Measurements from ENCODE around the gene UGT1A5. TPM values are rescaled to one million over a fixed set of nuclear protein-coding genes. Genes with fewer than 3 reads are reported as not detected.

The UGT1A5 gene
- not detected in 2 replicates for total RNA-seq

DNA sequence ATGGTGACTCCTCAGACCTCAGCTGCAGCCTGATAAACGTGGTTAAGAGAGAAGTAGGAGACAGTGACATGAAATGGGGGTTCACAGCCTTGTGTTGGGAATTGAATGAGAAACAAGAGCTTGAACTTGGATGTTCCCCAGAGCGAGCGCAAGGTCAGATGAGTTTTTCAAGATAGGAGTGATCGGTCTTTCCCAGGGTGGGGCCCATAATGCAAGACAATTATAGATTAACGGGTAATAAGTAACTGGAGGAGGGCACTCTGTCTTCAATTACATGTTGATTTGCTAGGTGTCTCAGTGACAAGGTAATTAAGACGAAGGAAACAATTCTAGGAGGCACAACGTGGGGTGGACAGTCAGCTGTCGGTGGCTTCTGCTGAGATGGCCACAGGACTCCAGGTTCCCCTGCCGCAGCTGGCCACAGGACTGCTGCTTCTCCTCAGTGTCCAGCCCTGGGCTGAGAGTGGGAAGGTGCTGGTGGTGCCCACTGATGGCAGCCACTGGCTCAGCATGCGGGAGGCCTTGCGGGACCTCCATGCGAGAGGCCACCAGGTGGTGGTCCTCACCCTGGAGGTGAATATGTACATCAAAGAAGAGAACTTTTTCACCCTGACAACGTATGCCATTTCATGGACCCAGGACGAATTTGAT, at the start of gene UGT1A5:
Gene UGT1A5, plus strand, starts transcription at position 297 of the 651 bp plus-strand sequence. Its CDS starts 85 bp downstream, at position 382.
- intact Hi-C loops (cut with micrococcal nuclease) = no loop called here

GRCh38 chr2:233663911-233664310, 48.8 kb upstream of the UGT1A5 start:
- intact Hi-C loops (cut with micrococcal nuclease) = no loop called here

- intact Hi-C loops (cut with micrococcal nuclease) = no loop called here
Observed at GRCh38 chr2:233668605-233669260, 44.0 kb upstream of the UGT1A5 start.

- intact Hi-C loops (cut with micrococcal nuclease) = no loop called here
Observed at GRCh38 chr2:233671290-233672161, 41.2 kb upstream of the UGT1A5 start, which contains the start of gene UGT1A9. UGT1A9 (plus strand) TSS chr2:233671898; CDS start chr2:233671935, 37 bp downstream.

- intact Hi-C loops (cut with micrococcal nuclease) = no loop called here
Observed at GRCh38 chr2:233672886-233673285, 39.8 kb upstream of the UGT1A5 start.

DNA sequence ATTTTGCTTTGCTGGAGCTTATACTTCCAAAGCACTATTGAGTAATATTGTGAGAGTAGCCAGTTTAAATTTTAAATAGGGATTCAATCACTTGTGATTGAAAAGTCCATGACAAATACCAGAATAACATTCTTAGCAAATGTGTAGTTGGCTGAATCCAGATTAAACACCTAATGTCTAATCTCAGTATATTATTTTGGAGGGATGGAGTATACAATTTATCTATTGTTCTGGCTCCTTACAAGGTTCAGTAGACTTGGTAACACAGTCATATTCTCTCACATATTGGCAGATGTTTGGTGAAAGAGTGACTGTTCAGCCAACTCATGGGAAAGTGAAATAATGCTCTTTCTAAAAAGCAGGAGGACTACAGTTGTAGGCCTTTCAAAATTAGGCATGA, 38.8 kb upstream of the UGT1A5 start:
- intact Hi-C loops (cut with micrococcal nuclease) = no loop called here

DNA sequence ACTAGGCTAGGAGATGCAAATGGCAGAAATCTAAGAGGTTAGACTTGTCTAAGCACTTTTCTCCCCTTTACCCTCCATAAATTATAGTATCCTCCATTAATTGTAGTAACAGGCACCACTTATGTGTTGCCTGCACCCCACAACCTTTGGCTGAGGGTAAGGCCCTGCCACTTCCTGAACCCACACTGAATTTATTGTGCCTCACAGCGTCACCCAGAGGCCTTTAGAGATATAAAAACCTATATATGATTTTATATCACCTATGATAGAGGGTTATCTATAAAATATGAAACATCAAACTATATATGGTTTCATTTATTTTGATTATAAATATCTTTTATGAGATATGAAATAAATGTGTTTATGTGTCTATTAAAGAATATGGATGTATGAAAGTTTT, 38.4 kb upstream of the UGT1A5 start:
- intact Hi-C loops (cut with micrococcal nuclease) = no loop called here

DNA sequence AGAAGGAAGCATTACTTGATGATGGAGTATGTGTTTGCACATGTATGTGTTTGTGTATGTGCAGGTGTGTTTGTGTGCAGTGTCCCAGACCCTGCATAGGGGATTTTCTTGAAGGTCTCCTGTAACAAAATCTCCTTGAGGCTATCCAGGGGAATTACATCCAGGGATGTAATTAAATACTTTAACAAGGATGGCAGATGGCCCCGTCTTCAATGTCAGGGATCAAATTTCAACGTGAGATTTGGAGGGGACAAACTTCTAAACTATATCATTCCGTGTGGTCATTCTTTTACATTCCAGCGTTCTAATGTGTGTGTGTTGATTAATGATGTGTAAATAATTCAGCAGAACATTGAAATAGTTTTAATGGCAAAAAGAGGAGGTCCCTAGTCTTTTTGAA, 37.7 kb upstream of the UGT1A5 start:
- intact Hi-C loops (cut with micrococcal nuclease) = no loop called here

- intact Hi-C loops (cut with micrococcal nuclease) = no loop called here
Observed at GRCh38 chr2:233676046-233676445, 36.7 kb upstream of the UGT1A5 start.

GRCh38 chr2:233679196-233679595, 33.5 kb upstream of the UGT1A5 start:
- intact Hi-C loops (cut with micrococcal nuclease) = no loop called here

- intact Hi-C loops (cut with micrococcal nuclease) = no loop called here
Observed at GRCh38 chr2:233680361-233681045, 32.2 kb upstream of the UGT1A5 start.

- intact Hi-C loops (cut with micrococcal nuclease) = no loop called here
Observed at GRCh38 chr2:233681521-233682099, 31.1 kb upstream of the UGT1A5 start, which contains the start of gene UGT1A7. UGT1A7 (plus strand) TSS chr2:233681901; CDS start chr2:233681938, 37 bp downstream.

GRCh38 chr2:233684640-233685039, 28.1 kb upstream of the UGT1A5 start:
- intact Hi-C loops (cut with micrococcal nuclease) = no loop called here

GRCh38 chr2:233686928-233687327, 25.8 kb upstream of the UGT1A5 start:
- intact Hi-C loops (cut with micrococcal nuclease) = no loop called here

DNA sequence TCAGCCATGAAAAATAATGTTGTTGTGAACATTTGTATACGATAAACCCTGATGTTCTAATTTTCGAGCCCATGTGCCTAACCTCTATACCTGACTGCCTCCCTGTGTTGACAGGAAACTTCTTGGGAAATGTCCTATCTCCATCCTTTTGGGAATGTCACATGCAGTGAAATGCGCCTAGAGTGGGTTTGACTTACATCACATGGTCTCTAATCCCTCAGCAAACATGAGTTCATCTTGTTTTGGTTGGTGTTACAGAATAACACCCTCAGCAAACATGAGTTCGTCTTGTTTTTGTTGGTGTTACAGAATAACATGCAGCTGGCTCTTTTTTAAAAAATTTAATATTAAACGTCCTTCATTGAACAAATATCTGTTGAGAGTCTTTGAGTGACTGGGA, 24.4 kb upstream of the UGT1A5 start:
- intact Hi-C loops (cut with micrococcal nuclease) = no loop called here

- intact Hi-C loops (cut with micrococcal nuclease) = no loop called here
Observed at GRCh38 chr2:233689031-233689430, 23.7 kb upstream of the UGT1A5 start.

DNA sequence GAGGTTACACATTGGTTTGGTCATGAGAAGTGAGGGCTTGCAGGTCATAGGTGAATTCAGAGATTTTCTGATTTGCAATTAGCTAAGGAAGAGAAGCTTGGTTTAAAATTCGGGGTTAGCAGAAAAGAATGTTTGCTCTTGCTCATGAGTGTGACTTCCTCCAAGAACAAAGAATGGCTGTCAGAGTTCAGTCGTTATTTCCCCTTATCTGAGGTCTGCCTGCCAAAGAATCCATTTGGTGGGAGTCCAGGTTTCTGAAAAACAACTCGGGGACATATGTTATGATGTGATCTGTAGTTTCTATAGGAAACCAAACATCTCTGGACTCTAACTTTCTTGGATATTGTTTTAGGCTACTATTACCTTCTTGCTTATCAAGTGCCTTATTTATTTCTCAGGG, 23.2 kb upstream of the UGT1A5 start:
- intact Hi-C loops (cut with micrococcal nuclease) = no loop called here

DNA sequence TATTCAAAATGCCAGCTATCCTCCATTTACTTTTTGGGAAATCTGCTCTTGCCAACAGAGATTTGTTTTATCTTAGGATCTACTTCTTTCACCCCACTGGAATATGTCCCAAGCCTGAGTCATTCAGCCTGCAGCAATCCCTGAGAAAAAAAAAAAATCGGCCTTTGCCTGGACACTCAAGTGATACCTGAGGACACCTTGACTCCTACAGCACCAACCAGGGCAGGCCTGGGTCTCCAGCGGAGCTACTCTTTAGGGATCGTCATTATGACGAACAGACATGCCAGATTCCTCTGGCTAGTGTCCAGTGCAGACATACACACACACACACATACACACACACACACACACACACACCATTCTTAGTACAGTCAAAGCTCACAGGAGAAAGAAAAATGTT, 22.3 kb upstream of the UGT1A5 start:
- intact Hi-C loops (cut with micrococcal nuclease) = no loop called here

DNA sequence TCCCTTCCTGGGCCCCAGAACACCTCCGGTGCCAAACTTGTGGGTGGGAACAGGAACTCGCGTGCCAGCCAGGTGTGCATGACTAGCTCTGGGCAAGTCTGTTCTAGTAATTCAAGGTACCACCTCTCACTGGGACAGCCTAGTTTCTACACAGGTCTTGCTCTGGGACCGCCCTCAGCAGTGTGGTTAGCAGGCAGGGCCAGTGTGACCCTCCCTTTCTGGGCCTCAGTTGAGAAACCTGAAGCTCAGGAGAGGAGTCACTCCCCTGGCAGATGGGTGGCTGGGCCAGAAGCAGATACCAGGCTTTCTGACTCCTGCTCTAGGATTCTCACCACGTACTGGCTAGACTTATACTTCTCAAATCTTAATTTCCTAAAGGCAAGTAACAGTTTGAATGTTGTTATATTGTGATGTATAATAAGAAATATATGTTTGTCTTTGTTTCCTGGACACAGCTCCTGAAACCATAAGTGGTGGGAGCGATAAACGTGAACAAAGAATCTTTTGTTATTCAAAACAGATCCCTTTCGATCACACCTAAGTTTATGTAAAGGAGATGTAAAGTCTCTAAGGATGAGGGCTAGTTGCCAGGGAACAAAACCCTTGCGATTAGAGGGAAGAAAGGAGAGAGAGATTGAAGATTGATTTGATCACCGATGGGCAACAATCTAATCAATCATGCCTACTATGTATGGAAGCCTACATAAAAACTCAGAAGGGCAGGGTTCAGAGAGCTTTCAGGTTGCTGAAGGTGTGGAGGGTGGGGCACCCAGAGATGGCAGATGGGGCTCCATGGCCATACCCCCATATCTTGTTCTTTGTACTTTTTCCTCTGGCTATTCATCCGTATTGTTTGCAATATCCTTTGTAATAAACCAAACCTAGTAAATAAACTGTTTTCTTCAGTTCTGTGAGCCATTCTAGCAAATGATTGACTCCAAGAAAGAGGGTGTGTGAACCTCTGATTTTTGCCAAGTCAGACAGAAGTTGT, 21.0 kb upstream of the UGT1A5 start:
- intact Hi-C loops (cut with micrococcal nuclease) = no loop called here

GRCh38 chr2:233692648-233693047, 20.1 kb upstream of the UGT1A5 start, which contains the start of gene UGT1A6:
UGT1A6 (plus strand) TSS chr2:233692890; CDS start chr2:233693005, 115 bp downstream.
- intact Hi-C loops (cut with micrococcal nuclease) = no loop called here

All from T-helper 1 cell treated with Interleukin-12 subunit alpha and Interleukin-12 subunit beta and Interleukin-4 antibody, amounts not matched to agents 30 ng/mL and 1 ng/mL, for 36 hours (primary cell).